HUDEP-2 (cell line): ENCODE results near the gene INSIG1.

Experiments
- DNase-seq, 76 experiments: peaks; one replicate each; lab custom pipeline; 2025; ENCODE audit not compliant: unreplicated experiment in 76 of 76; lab: John Stamatoyannopoulos, UW

INSIG1 gene

DNA sequence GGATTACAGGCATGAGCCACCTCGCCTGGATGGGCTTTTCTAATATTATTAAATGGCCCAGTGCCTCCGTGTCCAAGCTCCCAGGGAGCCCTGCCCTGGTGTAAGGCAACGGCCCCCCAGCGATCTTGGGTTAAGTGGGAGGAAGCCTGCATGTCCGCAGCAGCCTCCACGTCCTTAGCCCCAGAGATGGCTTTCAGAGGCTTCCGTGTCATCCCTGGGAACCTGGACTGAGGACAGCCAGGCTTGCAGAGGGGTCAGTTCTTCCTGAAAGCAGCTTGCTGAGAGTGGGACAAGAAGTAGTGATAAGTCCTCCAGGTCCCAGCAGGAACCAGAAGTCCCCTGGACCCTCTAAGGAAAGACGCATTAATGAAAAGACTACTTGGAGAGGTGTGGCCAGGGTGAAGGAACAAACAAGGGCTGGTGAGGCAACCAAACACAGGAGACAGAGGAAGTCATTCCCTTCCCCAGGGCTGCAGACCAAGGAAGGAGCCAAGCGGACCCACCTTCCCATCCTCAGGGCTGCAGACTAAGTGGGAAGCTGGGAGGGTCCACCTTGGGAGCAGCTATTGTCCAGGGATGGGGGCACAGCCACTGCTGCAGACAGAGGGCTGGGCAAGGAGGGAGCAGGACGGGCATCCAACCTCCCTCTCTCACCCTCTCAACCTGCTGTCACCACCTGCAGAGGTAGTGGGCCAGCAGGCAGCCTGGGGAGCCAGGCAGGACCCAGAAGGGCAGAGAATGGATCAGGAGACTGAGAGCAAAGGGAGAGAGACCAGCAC is 13.0 kb upstream of the INSIG1 start:
- DNase-seq: no peak

GRCh38 chr7:155285423-155285822 is 12.3 kb upstream of the INSIG1 start:
- no peak for DNase-seq

DNA sequence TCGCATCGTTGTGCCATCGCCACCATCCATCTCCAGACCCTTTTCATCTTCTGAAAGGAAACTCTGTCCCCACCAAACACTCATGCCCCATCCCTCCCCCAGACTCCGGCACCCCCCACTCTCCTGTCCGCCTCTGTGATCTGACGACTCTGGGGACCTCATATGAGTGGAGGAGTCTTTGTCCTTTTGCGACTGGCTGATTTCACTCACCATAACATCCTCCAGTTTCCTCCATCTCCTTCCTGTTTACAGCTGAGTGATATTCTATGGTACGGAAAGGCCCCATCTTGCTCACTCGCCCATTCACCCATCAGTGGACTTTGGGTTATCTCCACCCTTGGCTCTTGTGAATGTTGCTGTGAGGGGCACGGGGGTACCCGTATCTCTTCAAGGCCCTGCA is 11.8 kb upstream of the INSIG1 start:
- no peak for DNase-seq

- DNase-seq: no peak
Observed at GRCh38 chr7:155286686-155287085, 11.0 kb upstream of the INSIG1 start.

DNA sequence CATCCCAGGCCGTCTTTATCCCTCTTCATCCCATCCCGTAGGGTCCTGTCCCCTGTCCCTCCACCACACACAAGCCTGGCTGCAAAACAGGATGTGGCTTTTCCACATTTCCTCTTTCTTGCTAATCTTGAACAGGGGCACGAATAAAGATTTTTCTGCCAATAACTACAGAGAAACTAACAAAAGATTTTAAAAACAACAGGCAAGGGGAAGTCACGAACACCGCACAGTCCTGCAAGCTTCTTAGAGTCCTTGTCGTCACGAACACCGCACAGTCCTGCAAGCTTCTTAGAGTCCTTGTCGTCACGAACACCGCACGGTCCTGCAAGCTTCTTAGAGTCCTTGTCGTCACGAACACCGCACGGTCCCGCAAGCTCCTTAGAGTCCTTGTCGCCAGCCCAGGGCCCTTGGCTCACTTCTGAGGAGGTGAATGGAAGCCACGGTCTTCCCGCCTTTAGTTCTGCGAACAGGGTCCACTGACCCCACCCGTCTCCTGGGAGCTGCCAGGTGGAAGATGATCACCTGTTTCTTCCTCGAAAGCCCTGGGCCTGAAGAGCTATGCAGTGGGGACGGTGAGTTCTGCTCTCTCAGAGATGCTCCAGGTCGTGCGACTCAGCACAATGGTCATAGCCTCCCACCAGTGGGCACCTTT is 10.3 kb upstream of the INSIG1 start:
- DNase-seq: no peak

DNA sequence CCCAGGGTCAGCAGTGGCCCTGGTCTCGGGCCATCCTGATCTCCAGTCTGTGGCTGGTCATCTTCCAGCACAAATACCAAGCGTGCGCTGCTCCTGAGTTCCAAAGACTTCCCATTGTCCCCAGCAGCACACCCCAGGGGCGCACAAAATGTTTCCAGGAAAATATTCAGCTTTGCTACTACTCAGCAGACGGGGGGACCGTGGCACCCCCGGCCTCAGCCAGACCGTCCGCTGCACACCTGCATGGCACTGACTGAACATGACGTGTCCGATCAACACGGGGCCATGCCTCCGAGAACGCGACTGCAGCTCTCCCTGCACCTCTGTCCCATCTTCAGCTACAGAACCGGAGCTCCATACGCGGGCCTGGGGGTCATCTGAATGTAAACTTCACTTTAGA is 9.6 kb upstream of the INSIG1 start:
- no peak for DNase-seq

DNA sequence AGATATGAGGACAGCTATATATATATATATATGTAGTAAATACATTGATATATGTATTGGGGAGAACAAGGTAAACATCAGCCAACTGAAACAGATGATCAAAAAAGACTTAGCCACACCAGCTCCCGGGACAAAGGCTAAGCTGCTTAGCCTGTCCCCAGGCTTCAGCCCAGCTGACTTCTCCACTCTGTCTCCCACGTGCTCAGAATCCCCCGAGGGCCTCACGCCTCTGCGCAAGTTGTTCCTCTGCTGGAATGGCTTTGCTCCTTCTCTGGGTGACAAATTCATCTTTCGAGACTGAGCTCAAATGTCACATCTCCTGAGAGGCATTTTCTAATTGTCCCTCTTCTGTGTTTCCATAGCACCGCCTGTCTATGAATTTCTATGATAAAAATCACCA is 8.6 kb upstream of the INSIG1 start:
- DNase-seq: no peak

DNA sequence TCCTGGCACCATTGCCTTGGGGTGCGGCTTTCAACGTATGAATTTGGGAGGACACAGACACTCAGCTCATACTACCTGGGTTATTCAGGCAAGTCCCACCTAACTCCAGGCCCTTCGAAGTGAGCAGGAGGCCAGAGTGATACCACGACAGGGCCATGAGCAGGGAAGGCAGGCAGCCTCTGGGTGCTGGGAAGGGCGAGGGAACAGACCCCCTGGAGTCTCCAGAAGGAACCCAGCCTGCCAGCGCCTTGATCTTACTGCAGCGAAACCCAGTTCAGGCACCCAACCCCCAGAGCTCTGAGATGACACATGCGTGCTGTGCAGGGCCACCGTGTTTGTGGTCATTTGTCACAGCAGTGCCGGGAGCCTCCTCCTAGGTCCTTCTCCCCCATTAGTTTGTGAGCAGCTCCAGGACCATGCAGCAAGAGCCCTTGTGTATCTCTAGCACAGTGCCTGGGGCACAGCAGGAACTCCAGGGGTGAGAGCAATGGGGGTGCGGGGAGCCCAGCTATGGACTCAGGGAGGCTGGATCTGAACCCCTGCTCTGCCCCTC is 7.7 kb upstream of the INSIG1 start:
- no peak for DNase-seq

DNA sequence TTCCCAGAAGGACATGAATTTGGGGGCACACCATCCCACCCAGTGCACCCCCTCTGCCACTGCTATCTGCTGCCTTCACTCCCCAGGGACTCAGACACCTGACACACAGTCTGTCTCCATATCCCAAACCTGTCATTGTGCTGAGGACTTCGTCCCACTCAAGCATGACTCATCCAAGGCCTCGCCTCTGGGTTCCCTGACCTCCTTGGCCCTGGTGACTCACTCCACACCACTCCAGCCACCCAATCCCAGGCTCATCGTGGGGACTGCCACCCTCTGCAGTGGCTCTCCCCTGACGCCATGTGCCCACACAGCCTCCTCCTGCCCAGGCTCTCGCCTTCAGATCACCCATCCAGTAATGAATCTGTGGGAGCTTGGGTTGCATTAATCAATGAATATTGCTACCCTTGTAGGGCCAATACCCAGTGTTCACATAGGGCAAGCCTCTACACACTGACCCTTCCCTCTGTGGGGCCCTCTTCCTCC is 6.6 kb upstream of the INSIG1 start:
- DNase-seq: peak in 58 of 76 experiments; percentile 10 to 75 (median 46)

DNA sequence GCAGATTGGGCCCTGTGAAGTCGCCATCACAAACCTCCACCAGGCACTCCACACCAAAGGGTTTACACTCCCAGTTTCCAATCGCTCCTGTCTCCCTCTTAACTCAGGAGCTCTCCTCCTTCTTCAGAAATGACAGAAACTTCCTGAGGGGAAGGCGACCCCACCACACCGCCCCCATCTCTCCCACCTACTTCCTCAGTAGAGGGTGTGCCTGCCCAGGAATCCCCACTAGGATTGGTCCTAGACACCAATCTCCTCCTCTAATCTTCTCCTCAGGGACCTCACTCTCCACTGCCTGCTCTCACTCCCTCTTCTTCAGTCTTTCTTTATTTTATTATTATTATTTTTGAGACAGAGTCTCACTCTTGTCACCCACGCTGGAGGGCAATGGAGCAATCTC is 5.9 kb upstream of the INSIG1 start:
- no peak for DNase-seq

GRCh38 chr7:155292680-155293226 is 4.9 kb upstream of the INSIG1 start:
- no peak for DNase-seq

DNA sequence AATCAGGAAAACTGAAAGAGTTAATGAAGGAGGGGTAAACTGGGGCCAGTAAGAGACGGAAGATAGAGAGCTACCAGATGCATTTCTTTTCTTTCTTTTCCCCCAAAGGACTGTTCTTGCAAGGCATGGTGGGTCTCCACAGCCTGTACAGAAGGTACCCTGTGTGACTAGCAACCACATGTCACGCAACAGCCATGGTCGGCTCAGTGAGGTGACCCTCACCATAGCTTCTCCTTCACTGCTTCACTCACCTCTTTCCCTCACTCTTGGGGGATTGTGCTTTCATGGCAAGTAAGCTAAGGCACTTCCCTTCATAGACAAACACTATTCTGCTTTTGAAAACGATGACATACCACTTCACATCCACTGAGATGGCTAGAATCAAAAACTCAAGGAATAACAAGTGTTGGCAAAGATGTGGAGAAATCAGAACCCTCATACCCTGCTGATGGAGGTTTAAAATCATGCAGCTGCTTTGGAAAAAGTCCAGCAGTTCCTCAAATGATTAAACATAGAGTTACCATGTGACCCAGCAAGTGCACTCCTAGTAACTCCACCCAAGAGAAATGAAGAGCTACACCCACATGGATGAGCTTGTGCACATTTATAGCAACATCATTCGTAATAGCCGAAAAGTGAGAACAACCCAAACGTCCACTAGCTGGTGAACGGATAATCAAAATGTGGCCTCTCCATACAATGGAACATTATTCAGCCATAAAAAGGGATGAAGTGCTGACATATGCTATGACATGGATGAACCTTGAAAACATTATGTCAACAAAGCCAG is 3.8 kb upstream of the INSIG1 start:
- peak in 11 of 76 experiments; percentile 8 to 30 (median 17) for DNase-seq

- no peak for DNase-seq
Observed at GRCh38 chr7:155294511-155294778, 3.2 kb upstream of the INSIG1 start.

GRCh38 chr7:155295511-155295910 is 2.2 kb upstream of the INSIG1 start:
- DNase-seq: no peak

DNA sequence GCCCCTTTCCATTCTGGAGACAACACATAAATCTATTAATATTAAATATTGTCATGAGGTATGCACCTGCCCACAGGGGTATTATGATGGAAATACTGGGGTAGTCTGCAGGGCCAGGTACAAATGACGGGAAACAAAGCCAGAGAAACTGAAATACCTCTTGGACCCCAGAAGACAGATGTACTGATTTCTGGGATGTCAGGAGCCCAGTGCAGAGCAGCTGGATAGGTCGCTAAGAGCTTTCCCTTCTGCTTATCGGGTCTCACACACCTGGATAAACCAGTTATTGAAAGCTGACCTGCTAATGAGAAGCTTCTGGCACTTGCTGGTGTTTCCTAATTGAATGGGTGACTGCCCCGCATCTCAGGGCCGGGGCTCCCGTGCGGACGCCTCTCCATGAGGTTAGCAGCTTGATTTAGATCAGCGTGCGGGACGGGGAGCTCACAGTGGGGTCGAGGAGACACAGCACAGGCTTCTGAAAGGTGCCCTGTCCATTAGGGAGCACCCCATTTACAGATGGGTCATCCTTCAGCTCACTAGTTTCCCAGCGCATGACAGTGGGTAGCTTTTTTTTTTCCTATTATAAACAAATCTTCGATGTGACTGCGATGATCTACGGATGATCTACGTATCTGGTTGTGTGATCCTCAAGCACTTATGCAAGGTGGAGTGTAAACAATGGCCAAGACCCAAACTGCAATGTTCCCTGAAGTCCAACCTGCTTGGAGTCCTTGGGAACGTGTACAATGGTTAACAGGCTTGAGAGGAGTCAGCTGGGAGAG is 1.5 kb upstream of the INSIG1 start:
- DNase-seq: no peak

GRCh38 chr7:155296788-155297516 is 726 bp upstream of the INSIG1 start:
- DNase-seq: peak in 56 of 76 experiments; percentile 10 to 76 (median 57)

DNA sequence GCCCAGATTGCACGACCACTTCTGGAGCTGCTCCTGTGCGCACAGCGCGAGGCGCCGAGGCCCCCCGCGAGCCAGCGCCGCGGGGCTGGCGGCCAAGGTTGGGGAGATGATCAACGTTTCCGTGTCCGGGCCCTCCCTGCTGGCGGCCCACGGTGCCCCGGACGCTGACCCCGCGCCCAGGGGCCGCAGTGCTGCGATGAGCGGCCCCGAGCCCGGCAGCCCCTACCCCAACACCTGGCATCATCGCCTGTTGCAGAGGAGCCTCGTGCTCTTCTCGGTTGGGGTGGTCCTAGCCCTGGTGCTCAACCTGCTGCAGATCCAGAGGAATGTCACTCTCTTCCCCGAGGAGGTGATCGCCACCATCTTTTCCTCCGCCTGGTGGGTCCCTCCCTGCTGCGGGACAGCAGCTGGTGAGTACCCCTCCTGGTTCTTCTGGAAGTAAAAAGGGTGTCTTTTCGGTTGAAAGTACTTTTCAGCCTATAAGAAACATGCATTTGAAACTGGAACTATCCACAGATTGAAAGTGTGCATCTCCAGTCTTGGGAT is 683 bp downstream of the INSIG1 start:
- peak in 3 of 76 experiments; percentile 12 to 42 (median 17) for DNase-seq

- DNase-seq: peak; percentile 18 to 95 (median 90)
Observed at GRCh38 chr7:155298834-155299534, 1.3 kb downstream of the INSIG1 start.
